SU-DHL-6 (cell line): ENCODE data around the gene CCDC28A.

ENCODE experiments used
- H2AFZ ChIP-seq: fragments of 200-600 bp; sonication (generic); 2 replicates; pipeline ENCODE4 v1.6.1; 2014; ENCODE audit warnings: low read depth, mild to moderate bottlenecking, moderate library complexity, mixed read lengths, antibody characterized with exemption, low read length; ENCODE audit not compliant: severe bottlenecking
- H3F3A ChIP-seq: fragments of 200-600 bp; shearing (Covaris generic); 2 replicates; pipeline ENCODE4 v1.6.0; 2016; ENCODE audit warnings: antibody characterized with exemption, mild to moderate bottlenecking; ENCODE audit not compliant: insufficient read depth
- H3K27ac ChIP-seq: fragments of 200-600 bp; sonication (generic); 2 replicates; pipeline ENCODE4 v1.5.1; 2016; ENCODE audit warnings: low read depth, mild to moderate bottlenecking, low read length, moderate library complexity, mixed read lengths
- H3K27me3 ChIP-seq: fragments of 200-600 bp; sonication (generic), shearing (Covaris generic); 2 replicates; pipeline ENCODE4 v1.6.0; 2014; ENCODE audit warnings: mild to moderate bottlenecking, low read length
- H3K36me3 ChIP-seq: fragments of 200-600 bp; sonication (generic); 2 replicates; pipeline ENCODE4 v1.6.1; 2014; ENCODE audit warnings: mild to moderate bottlenecking, low read length, mixed read lengths
- H3K4me2 ChIP-seq: fragments of 300-600, 200-600 bp; shearing (Covaris generic), sonication (generic); 2 replicates; pipeline ENCODE4 v1.6.0; 2014; ENCODE audit warnings: low read length, low read depth, mild to moderate bottlenecking; ENCODE audit not compliant: poor library complexity, severe bottlenecking
- H3K4me3 ChIP-seq: fragments of 200-600 bp; sonication (generic); 2 replicates; pipeline ENCODE4 v1.5.1; 2014; ENCODE audit warnings: antibody characterized with exemption, low read length, mild to moderate bottlenecking, mixed read lengths; ENCODE audit not compliant: insufficient read depth, poor library complexity, severe bottlenecking
- H3K79me2 ChIP-seq: fragments of 200-600 bp; sonication (generic); 2 replicates; pipeline ENCODE4 v1.6.1; 2014; ENCODE audit warnings: mild to moderate bottlenecking, low read length, moderate library complexity; ENCODE audit not compliant: insufficient read depth
- H3K9ac ChIP-seq: fragments of 200-600 bp; sonication (generic); 2 replicates; pipeline ENCODE4 v1.7.0; 2014; ENCODE audit warnings: mild to moderate bottlenecking, low read length
- H3K9me2 ChIP-seq: fragments of 200-600 bp; sonication (generic); replicated peaks from 2 replicates; pipeline ENCODE4 v1.6.1; 2014; ENCODE audit warnings: low read length; ENCODE audit not compliant: insufficient read depth
- H3K9me3 ChIP-seq: fragments of 200-600 bp; sonication (generic); 2 replicates; pipeline ENCODE4 v1.6.1; 2014; ENCODE audit warnings: low read length, mixed read lengths; ENCODE audit not compliant: insufficient read depth
- H4K20me1 ChIP-seq: fragments of 200-600 bp; sonication (generic); 2 replicates; pipeline ENCODE4 v1.6.1; 2014; ENCODE audit warnings: low read depth, mild to moderate bottlenecking, antibody characterized with exemption, low read length, moderate library complexity, mixed read lengths
- CTCF ChIP-seq: fragments of 200-600 bp; sonication (generic); IDR thresholded peaks from one replicate; pipeline ENCODE4 v1.5.1; 2017; ENCODE audit warnings: antibody characterized with exemption, mild to moderate bottlenecking, low read length, moderate library complexity; ENCODE audit not compliant: insufficient read depth, poor library complexity, severe bottlenecking
- EZH2phosphoT487 ChIP-seq: fragments of 200-600 bp; sonication (generic), shearing (Covaris generic); conservative IDR thresholded peaks from 2 replicates; pipeline ENCODE4 v1.6.1; 2018; ENCODE audit warnings: mild to moderate bottlenecking, antibody characterized with exemption, low read length, moderate library complexity, mixed read lengths

Gene CCDC28A

GRCh38 chr6:138734585-138734984 is 39.0 kb upstream of the CCDC28A start:
- Histone ChIP-seq H2AFZ (no peak overlapping the region), H3K9me3 (no peaks in the 10 kb centered on the region), H3F3A (no peaks in the 10 kb centered on the region), H4K20me1 (no peaks in the 10 kb centered on the region), H3K9ac (no peak overlapping the region), H3K27me3 (no peaks in the 10 kb centered on the region), H3K79me2 (no peaks in the 10 kb centered on the region), H3K4me2 (no peak overlapping the region), H3K27ac (no peak overlapping the region), H3K4me3 (no peak overlapping the region), H3K36me3 (no peaks in the 10 kb centered on the region), H3K9me2 (no peaks in the 10 kb centered on the region)
- TF ChIP-seq EZH2phosphoT487 (no peak), CTCF (no peak)

DNA sequence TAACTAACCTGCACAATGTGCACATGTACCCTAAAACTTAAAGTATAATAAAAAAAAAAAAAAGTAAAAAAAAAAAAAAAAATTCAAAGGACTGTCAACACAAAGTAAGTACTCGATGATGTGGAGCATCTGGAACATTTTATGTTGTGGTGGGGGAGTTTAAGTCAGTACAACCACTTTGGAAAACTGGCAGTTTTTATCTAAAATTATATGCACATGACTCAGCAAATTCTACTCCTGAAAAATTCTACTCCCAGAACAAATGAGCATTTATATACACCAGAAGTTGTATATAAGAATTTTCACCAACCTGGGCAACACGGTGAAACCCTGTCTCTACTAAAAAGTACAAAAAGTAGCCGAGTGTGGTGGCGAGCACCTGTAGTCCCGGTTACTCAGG is 36.9 kb upstream of the CCDC28A start:
- Histone ChIP-seq H3K9ac (no peak overlapping the region), H3K9me3 (no peaks in the 10 kb centered on the region), H4K20me1 (no peaks in the 10 kb centered on the region), H3K79me2 (no peaks in the 10 kb centered on the region), H3K4me2 (no peak overlapping the region), H3K4me3 (no peak overlapping the region), H3F3A (no peaks in the 10 kb centered on the region), H3K9me2 (no peaks in the 10 kb centered on the region), H2AFZ (no peak overlapping the region), H3K27ac (no peak overlapping the region), H3K36me3 (no peaks in the 10 kb centered on the region), H3K27me3 (no peaks in the 10 kb centered on the region)
- TF ChIP-seq EZH2phosphoT487 (no peak), CTCF (no peak)

GRCh38 chr6:138752017-138752416 is 21.6 kb upstream of the CCDC28A start:
- Histone ChIP-seq H3K27ac (no peak overlapping the region), H4K20me1 (no peaks in the 10 kb centered on the region), H3K9ac (no peak overlapping the region), H3F3A (no peaks in the 10 kb centered on the region), H3K36me3 (no peaks in the 10 kb centered on the region), H3K4me3 (no peak overlapping the region), H3K9me2 (no peaks in the 10 kb centered on the region), H3K79me2 (no peaks in the 10 kb centered on the region), H3K27me3 (no peaks in the 10 kb centered on the region), H3K4me2 (no peak overlapping the region), H3K9me3 (no peaks in the 10 kb centered on the region), H2AFZ (no peak overlapping the region)
- TF ChIP-seq EZH2phosphoT487 (no peak), CTCF (no peak)

DNA sequence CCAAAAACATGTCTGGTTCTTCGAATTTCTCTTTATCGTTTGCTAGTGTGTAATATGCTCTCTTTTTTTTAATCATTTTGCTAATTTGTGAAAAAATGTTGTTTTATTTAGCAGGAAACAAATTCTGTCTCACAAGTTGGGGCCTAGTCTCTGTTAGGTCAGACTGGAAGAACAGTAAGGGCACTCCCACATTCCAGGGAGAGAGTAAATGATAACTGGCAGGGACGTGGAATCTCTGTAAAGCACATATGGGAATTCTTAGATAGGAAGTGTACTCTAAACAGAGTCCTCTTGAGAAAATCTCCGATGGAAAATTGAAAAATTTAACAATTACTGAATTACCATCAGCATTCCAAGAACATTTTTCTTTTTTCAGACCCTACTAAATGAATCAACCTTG is 16.4 kb upstream of the CCDC28A start:
- no peak overlapping the region for H2AFZ ChIP-seq
- no peaks in the 10 kb centered on the region for H3K79me2 ChIP-seq
- H3K4me3 ChIP-seq = no peak overlapping the region
- no peaks in the 10 kb centered on the region for H3K36me3 ChIP-seq
- TF ChIP-seq CTCF = no peak
- no peak for TF ChIP-seq EZH2phosphoT487
- no peaks in the 10 kb centered on the region for H4K20me1 ChIP-seq
- no peak overlapping the region for H3K4me2 ChIP-seq
- no peak overlapping the region for H3K27ac ChIP-seq
- H3K9me3 ChIP-seq = no peaks in the 10 kb centered on the region
- H3K9ac ChIP-seq = no peak overlapping the region
- H3K9me2 ChIP-seq = no peaks in the 10 kb centered on the region
- H3K27me3 ChIP-seq = no peaks in the 10 kb centered on the region
- no peaks in the 10 kb centered on the region for H3F3A ChIP-seq
